PC-3 (cell line): ENCODE results near the gene SDSL. TPM values are rescaled to one million over a fixed set of nuclear protein-coding genes. Genes with fewer than 3 reads are reported as not detected.
A peak's percentile ranks its signal among the peaks of the same experiment; 100 is the strongest.

Experiments
- ATAC-seq: fragments of 200-7000 bp; cut with Tn5 transposase; 2 replicates; pipeline ENCODE4 v1.9.1; 2020; ENCODE audit warnings: mild to moderate bottlenecking, moderate library complexity
- BruUV-seq: library from RNA; stranded (reverse); fragments of 400-500 nt; replicated peaks from 2 replicates; lab custom pipeline; 2021; lab: Mats Ljungman, UMichigan
- CTCF ChIA-PET: fragments of 300-600 bp; sonication (Branson Sonifier 250); formaldehyde crosslinking; loops from one replicate; lab custom pipeline; 2022; ENCODE audit warnings: antibody characterized with exemption; lab: Charles Lee
- POLR2A ChIA-PET: fragments of 300-600 bp; sonication (Branson Sonifier 250); formaldehyde crosslinking; loops from one replicate; lab custom pipeline; 2022; ENCODE audit warnings: antibody characterized with exemption; ENCODE audit not compliant: unreplicated experiment; lab: Charles Lee
- DNase-seq: peaks from one replicate; pipeline ENCODE4 v3.0.0-alpha.2; 2015
- H2AFZ ChIP-seq: fragments of 300-600 bp; sonication (generic); 2 replicates; pipeline ENCODE4 v1.6.0; 2016; ENCODE audit warnings: antibody characterized with exemption, low read length
- H3F3A ChIP-seq: fragments of 300-600 bp; sonication (generic); one replicate; pipeline ENCODE4 v1.6.0; 2017; ENCODE audit warnings: antibody characterized with exemption, low read length, control low read depth, mild to moderate bottlenecking; ENCODE audit not compliant: unreplicated experiment
- H3K27ac ChIP-seq: fragments of 300-600 bp; sonication (generic); 2 replicates; pipeline ENCODE4 v1.5.1; 2016; ENCODE audit warnings: mild to moderate bottlenecking, low read length
- H3K27me3 ChIP-seq: fragments of 300-600 bp; sonication (generic); 2 replicates; pipeline ENCODE4 v1.6.1; 2016; ENCODE audit warnings: low read length, mixed read lengths
- H3K36me3 ChIP-seq: fragments of 300-600 bp; sonication (generic); 2 replicates; pipeline ENCODE4 v1.6.1; 2016; ENCODE audit warnings: low read depth, mixed run types, low read length, mixed read lengths
- H3K4me1 ChIP-seq: fragments of 300-600 bp; sonication (generic); 2 replicates; pipeline ENCODE4 v1.5.1; 2016; ENCODE audit warnings: low read length; ENCODE audit not compliant: insufficient read depth
- H3K4me2 ChIP-seq: fragments of 300-600 bp; sonication (generic); 2 replicates; pipeline ENCODE4 v1.6.0; 2016; ENCODE audit warnings: low read length
- H3K4me3 ChIP-seq: fragments of 300-600 bp; sonication (generic); 2 replicates; pipeline ENCODE4 v1.5.1; 2016; ENCODE audit warnings: mild to moderate bottlenecking, low read length, mixed read lengths
- H3K79me2 ChIP-seq: fragments of 300-600 bp; sonication (generic); 2 replicates; pipeline ENCODE4 v1.6.1; 2017; ENCODE audit warnings: low read length, mixed read lengths
- H3K9ac ChIP-seq: fragments of 300-600 bp; sonication (generic); 2 replicates; pipeline ENCODE4 v1.6.0; 2016; ENCODE audit warnings: mild to moderate bottlenecking, low read length
- H3K9me2 ChIP-seq: fragments of 300-600 bp; sonication (generic); replicated peaks from 2 replicates; pipeline ENCODE4 v1.6.1; 2016; ENCODE audit warnings: mixed run types, low read length, mixed read lengths
- H3K9me3 ChIP-seq: fragments of 300-600 bp; sonication (generic); 2 replicates; pipeline ENCODE4 v1.6.1; 2016; ENCODE audit warnings: low read length, mixed read lengths
- H4K20me1 ChIP-seq: fragments of 300-600 bp; sonication (generic); 2 replicates; pipeline ENCODE4 v1.6.1; 2016; ENCODE audit warnings: low read length, mixed read lengths
- EZH2 ChIP-seq: fragments of 300-600 bp; sonication (generic); IDR thresholded peaks from one replicate; pipeline ENCODE4 v1.6.1; 2017; ENCODE audit warnings: antibody characterized with exemption, mild to moderate bottlenecking, low read length; ENCODE audit not compliant: unreplicated experiment
- EZH2phosphoT487 ChIP-seq: fragments of 300-600 bp; sonication (generic); IDR thresholded peaks from 2 replicates; pipeline ENCODE4 v1.6.1; 2018; ENCODE audit warnings: mild to moderate bottlenecking, antibody characterized with exemption, low read length, borderline replicate concordance
- intact Hi-C: fragments of 100-400 bp; cut with micrococcal nuclease; formaldehyde crosslinking; loops from 2 replicates; pipeline ENCODE4 v1.9.0; 2023
- total RNA-seq: library from RNA; depleted of rRNA; stranded (reverse); fragments of >200 nt; gene quantifications from 2 replicates; pipeline ENCODE4 v1.2.3, GENCODE V29; 2014
- TF ChIP-seq, protein P1 (sequence below): fragments of 300-600 bp; sonication (generic); conservative IDR thresholded peaks from 2 replicates; pipeline ENCODE4 v1.5.1; 2017; ENCODE audit warnings: antibody characterized with exemption, low read depth, mild to moderate bottlenecking, low read length

SDSL gene
- total RNA-seq, 1 experiment from 2014 or later: 14.0 TPM

DNA sequence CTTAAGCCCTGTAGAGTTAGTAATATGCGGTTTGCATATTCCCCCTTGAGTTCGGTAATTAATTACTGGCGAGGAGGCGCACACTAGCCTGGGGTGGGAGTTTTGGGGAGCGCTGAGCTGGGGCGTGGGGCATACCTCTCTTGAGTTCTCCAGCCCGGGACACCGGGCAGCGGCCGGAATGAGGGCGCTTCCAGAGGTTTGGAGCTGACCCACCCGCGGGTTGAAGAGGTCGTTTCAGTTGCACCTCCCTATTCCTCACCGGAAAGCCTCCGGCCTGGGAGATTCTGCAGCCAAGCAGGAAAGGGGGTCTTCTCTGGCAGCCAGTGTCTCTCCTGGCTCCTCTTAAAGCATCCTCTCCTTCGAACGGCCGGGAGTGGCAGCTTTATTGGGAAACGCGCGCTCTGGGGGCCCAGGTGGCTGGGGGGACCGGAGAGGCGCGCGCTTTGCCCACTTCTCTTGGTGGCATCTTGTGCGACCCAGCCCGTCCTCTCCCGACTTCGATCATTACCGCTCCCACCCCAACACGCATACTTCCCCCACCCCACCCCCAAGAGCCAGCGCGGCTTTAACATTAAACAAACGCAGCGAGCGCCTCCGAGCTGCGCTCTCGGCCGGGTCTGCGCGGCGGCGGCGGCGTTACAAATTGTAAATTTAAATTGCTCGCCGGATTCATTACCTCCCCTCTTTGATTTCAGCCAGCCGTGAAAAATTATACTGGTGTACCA is 53.4 kb downstream of the SDSL start:
- Histone ChIP-seq H3K27me3 (peaks cover 96% of the 10 kb centered on the region), H3K9me2 (no peaks in the 10 kb centered on the region), H3K4me1 (no peaks in the 10 kb centered on the region), H3K27ac (no peak overlapping the region), H4K20me1 (no peaks in the 10 kb centered on the region), H3K36me3 (no peaks in the 10 kb centered on the region), H3K4me3 (no peak overlapping the region), H3K4me2 (no peak overlapping the region), H3F3A (no peaks in the 10 kb centered on the region), H3K9me3 (no peaks in the 10 kb centered on the region), H2AFZ (no peak overlapping the region), H3K79me2 (no peaks in the 10 kb centered on the region), H3K9ac (no peak overlapping the region)
- ChIA-PET CTCF (no interaction called here), POLR2A (no interaction called here)
- no peak for ATAC-seq
- no TSS peak for BruUV-seq
- DNase-seq: no peak
- TF ChIP-seq EZH2phosphoT487 (no peak), EZH2 (no peak)
- TF ChIP-seq, protein P1, sequence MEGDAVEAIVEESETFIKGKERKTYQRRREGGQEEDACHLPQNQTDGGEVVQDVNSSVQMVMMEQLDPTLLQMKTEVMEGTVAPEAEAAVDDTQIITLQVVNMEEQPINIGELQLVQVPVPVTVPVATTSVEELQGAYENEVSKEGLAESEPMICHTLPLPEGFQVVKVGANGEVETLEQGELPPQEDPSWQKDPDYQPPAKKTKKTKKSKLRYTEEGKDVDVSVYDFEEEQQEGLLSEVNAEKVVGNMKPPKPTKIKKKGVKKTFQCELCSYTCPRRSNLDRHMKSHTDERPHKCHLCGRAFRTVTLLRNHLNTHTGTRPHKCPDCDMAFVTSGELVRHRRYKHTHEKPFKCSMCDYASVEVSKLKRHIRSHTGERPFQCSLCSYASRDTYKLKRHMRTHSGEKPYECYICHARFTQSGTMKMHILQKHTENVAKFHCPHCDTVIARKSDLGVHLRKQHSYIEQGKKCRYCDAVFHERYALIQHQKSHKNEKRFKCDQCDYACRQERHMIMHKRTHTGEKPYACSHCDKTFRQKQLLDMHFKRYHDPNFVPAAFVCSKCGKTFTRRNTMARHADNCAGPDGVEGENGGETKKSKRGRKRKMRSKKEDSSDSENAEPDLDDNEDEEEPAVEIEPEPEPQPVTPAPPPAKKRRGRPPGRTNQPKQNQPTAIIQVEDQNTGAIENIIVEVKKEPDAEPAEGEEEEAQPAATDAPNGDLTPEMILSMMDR: no peak
- intact Hi-C loops: no loop called here

GRCh38 chr12:113476176-113476986 is 54.2 kb downstream of the SDSL start:
- DNase-seq: no peak
- Histone ChIP-seq H3K36me3 (no peaks in the 10 kb centered on the region), H2AFZ (no peak overlapping the region), H3K4me3 (no peak overlapping the region), H3K9me2 (no peaks in the 10 kb centered on the region), H3K27ac (no peak overlapping the region), H3K9ac (no peak overlapping the region), H3F3A (no peaks in the 10 kb centered on the region), H3K4me2 (no peak overlapping the region), H4K20me1 (no peaks in the 10 kb centered on the region), H3K4me1 (no peaks in the 10 kb centered on the region), H3K27me3 (peaks cover 96% of the 10 kb centered on the region), H3K9me3 (no peaks in the 10 kb centered on the region), H3K79me2 (no peaks in the 10 kb centered on the region)
- no peak for ATAC-seq
- intact Hi-C loops: no loop called here
- no TSS peak for BruUV-seq
- peak; percentile 83; the same call in 1 of the 2 replicates for TF ChIP-seq EZH2phosphoT487
- TF ChIP-seq, protein P1: no peak
- TF ChIP-seq EZH2: peak; percentile 96
- POLR2A ChIA-PET: no interaction called here
- CTCF ChIA-PET: no interaction called here
